ENCODE measurements around the gene DEFB123.

DNA sequence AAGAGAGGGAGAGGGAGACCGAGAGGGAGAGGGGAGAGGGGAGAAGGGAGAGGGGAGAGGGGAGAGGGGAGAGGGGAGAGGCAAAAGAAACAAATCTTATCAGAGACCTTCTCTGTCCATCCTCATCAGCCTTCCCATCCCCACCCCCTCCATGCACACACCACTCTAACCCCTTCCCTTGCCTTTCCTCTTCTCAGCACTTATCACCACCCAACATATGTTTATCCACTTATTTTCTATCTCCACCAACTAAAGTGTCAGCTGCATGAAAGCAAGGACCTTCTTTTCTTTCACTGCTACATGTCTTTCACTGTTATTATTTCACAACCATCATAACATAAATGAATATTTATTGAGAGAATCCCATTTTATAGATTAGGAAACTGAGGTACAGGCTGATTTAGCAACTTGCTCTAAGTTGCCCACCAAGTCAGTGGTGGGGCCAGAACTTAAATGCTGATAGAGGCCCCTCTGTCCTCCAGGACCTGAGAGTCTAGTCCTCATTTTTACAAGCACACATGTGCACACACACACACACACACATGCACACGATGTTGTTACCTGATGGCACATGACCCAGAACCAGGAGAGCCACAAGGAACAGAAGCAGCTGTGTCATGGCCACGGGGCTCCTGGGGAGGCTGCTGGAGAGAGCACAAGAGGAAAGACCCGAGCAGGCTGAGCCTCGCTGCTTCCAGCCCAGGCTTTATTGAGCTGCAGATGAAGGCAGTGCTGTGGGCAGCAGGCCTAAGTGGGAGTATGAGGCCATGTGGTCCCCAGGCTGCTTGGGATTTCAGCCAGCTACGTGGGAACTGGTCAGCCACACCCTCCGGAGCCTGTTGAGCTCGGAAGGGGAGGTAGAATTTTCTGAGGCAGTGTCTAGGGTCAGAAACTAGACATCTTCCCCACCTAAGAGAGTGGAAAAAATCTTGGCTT lies 32.2 kb downstream of the DEFB123 start:
- TF ChIP-seq, protein P1, sequence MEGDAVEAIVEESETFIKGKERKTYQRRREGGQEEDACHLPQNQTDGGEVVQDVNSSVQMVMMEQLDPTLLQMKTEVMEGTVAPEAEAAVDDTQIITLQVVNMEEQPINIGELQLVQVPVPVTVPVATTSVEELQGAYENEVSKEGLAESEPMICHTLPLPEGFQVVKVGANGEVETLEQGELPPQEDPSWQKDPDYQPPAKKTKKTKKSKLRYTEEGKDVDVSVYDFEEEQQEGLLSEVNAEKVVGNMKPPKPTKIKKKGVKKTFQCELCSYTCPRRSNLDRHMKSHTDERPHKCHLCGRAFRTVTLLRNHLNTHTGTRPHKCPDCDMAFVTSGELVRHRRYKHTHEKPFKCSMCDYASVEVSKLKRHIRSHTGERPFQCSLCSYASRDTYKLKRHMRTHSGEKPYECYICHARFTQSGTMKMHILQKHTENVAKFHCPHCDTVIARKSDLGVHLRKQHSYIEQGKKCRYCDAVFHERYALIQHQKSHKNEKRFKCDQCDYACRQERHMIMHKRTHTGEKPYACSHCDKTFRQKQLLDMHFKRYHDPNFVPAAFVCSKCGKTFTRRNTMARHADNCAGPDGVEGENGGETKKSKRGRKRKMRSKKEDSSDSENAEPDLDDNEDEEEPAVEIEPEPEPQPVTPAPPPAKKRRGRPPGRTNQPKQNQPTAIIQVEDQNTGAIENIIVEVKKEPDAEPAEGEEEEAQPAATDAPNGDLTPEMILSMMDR (IDR thresholded peaks at IDR 0.05), result no peak
- no peak for TF ChIP-seq POLR2A (IDR thresholded peaks at IDR 0.05)

Measured in Peyer's patch (tissue), 4 donors.